GM18507 (cell line): Measurements from ENCODE around the gene RABGAP1L.
A peak's percentile ranks its signal among the peaks of the same experiment; 100 is the strongest.
"Not testable (repeated sequence)": the region's sequence is repeated elsewhere in the genome, so short reads cannot be mapped to it uniquely, and the experiment has no call there.

ENCODE experiments used
- DNase-seq: peaks from one replicate; pipeline ENCODE4 v3.0.0; 2011; ENCODE audit warnings: low read depth; ENCODE audit not compliant: insufficient read length; ENCODE audit errors: extremely low spot score
- FAIRE-seq: peaks from 2 replicates; lab custom pipeline; 2011; peaks lifted over from hg19 to GRCh38; lab: Jason Lieb, UNC

Gene RABGAP1L

DNA sequence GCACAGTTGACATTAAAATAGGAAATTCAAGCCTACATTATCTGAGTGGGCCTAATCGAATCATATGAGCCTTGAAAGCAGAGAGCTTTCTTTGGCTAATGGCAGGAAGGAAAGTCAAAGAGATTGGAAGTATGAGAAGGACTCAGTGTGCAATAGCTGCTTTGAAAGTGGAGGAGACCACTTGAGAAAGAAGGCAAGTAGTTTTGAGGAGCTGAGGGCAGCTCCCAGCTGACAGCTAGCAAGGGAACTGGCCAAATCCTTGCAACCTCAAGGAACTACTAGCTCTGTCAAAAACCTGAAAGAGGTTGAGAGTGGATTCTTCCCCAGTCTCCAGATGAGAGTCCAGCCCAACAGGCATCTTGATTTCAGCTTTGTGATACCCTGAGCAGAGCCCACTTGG lies 691.4 kb downstream of the RABGAP1L start:
- FAIRE-seq (no peak), DNase-seq (no peak)

GRCh38 chr1:174858301-174858700 lies 699.0 kb downstream of the RABGAP1L start:
- DNase-seq (no peak), FAIRE-seq (no peak)

DNA sequence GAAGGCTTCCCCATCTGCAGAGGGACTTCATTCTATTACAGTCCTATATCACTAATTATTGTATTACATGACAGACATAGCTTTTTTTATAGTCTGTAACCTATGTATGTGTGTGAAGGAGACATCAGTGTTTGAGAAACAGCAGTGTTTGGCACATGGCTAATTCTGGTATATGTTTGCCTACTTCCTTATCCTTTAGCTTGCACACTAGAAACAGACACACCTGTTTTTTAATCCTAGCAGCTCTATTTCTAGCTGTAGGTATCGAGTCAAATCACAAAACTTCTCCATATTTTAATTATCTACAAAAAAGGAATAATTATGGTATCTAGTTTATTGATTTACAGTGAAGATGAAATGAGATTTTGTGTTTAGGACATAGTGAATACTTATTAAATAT lies 711.0 kb downstream of the RABGAP1L start:
- DNase-seq (no peak), FAIRE-seq (no peak)

- DNase-seq: no peak
- no peak for FAIRE-seq
Observed at GRCh38 chr1:174871886-174872285, 712.6 kb downstream of the RABGAP1L start.

- FAIRE-seq (no peak), DNase-seq (no peak)
Observed at GRCh38 chr1:174872615-174873058, 713.3 kb downstream of the RABGAP1L start.

GRCh38 chr1:174874331-174875053 lies 715.2 kb downstream of the RABGAP1L start:
- peak; percentile 25 for DNase-seq
- peak; percentile 67 for FAIRE-seq

DNA sequence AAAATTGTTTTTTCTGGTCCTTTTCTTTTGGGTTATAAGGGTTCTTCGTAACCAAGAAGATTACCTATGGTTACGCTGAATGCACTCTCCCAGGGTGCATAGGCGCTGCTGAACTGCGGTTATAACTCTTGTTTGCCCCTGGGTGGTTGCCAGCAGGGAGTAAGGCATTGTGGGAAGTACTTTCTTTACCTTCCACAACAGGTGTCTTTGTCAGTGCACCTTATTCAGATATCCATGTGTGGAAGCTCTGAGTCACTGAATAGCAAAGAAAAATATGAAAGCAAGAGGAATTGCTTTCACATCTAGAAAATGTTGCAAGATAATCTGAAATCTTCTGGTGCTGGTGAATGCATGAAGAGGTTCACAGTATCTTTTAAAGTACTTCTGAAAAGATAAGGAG lies 716.0 kb downstream of the RABGAP1L start:
- no peak for FAIRE-seq
- no peak for DNase-seq

DNA sequence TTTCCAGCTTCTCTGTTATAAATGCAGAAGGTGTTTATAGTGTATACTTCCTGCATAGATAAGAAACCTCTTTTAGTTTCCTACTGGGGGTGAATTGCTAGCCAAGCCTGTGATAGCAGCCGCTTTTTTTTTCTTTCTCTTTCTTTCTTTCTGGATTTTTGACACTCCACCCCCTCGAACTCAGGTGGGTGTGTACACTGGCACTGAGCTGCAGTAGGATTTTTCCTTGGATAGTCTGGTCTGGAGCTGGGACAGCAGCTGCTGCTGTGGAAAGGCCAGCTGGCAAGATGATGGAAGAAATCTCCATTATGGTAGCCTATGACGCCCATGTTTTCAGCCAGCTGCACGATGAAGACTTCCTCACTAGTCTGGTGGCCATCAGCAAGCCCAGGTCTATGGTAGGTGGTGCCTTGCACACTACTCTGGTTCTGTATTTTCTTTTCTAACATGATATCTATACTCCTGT lies 717.9 kb downstream of the RABGAP1L start:
- FAIRE-seq (no peak), DNase-seq (no peak)

GRCh38 chr1:174880171-174880570 lies 720.9 kb downstream of the RABGAP1L start:
- no peak for DNase-seq
- no peak for FAIRE-seq

- DNase-seq (no peak), FAIRE-seq (no peak)
Observed at GRCh38 chr1:174883409-174883808, 724.1 kb downstream of the RABGAP1L start.

- DNase-seq (no peak), FAIRE-seq (no peak)
Observed at GRCh38 chr1:174884038-174884437, 724.7 kb downstream of the RABGAP1L start.

DNA sequence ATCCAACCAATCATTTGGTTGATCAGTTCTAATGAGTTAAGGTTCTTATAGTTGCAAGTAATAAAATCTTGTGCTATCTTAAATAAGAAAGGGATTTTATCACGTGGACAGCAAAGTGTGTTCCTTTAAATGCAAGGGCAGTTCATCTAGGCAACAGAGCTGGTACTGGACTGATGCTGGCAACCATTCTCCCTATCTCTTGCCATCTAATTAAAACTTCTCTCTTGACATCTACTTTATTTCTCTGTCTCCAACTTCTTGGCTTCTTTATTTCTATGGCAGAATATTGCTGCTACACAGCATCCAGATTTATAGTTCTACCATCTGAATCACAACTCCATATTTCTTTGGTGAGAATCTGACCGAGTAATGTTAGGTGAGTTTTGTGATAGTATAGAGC lies 725.2 kb downstream of the RABGAP1L start:
- DNase-seq: no peak
- no peak for FAIRE-seq

DNA sequence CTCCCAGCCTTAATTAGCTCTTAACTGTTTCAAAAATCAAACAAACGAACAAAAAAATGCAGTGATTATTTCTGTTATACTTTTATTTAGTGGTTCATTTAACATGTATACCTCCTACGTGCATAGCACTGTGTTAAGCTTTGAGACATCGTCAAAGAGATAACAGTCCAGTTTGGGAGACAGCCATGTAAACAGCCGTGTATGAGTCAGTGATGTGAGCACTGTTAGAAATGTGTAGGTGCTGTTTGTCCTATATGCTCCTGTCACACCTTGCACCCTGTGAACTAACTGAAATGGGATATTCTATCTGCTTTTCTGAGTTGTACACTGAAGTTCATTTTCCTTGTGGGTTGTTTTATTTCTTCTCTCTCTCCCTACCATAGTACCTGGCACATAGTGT lies 730.7 kb downstream of the RABGAP1L start:
- no peak for FAIRE-seq
- DNase-seq: no peak

DNA sequence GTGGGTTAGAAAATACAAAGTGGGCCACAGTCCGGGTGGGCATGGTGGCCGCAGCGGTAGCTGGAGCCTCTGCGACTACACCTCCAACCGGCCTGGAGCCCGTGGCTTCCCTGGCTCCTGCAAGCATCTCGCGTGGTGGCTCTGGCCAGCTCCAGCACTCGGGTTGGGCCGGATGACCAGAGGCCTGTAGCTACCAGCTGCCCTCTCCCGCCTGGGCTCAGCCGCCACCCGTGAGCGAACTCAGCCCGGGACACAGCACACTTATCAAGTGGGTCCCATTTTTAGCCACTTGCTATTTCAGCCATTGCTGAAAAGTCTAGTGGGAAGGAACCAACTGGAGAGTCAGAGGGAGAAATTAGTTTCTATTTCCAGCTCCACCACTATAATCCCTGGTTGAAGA lies 732.7 kb downstream of the RABGAP1L start:
- FAIRE-seq: no peak
- no peak for DNase-seq

DNA sequence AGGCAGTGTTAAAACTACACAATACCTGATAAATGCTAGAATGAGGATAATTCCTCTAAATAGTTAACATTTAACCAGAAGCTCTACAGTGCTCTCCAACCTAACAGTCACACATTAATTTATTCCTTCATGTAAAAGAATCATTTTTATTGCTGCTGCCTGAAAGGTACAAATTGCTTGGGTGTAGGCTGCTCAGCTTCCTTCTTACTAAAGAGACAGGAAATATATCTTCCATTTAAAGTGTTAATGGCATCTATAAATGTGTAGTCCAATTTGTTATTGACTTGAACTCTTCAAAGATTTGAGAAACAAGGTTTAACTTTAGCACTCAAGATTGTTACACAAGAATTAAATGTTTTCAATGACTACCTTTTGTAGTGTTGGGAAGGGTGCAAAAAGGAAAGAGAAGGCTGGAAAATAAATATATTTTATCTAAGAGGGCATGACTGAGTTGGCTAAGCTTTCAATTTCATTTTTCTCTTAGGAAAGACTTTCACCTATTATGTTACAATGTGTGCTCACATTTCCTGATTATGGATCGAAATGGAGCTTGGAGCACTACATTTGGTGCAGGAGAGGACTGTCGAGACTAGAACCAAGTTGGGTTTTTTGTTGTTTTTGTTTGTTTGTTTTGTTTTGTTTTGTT lies 734.9 kb downstream of the RABGAP1L start:
- FAIRE-seq: no peak

DNA sequence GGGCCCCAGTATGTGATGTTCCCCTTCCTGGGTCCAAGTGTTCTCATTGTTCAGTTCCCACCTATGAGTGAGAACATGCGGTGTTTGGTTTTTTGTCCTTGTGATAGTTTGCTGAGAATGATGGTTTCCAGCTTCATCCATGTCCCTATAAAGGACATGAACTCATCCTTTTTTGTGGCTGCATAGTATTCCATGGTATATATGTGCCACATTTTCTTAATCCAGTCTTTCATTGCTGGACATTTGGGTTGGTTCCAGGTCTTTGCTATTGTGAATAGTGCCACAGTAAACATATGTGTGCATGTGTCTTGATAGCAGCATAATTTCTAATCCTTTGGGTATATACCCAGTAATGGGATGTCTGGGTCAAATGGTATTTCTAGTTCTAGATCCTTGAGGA lies 736.3 kb downstream of the RABGAP1L start:
- not testable (repeated sequence) for DNase-seq, FAIRE-seq

More for the DNA sequence above, 734.9 kb downstream of the RABGAP1L start:
- DNase-seq: no peak

DNA sequence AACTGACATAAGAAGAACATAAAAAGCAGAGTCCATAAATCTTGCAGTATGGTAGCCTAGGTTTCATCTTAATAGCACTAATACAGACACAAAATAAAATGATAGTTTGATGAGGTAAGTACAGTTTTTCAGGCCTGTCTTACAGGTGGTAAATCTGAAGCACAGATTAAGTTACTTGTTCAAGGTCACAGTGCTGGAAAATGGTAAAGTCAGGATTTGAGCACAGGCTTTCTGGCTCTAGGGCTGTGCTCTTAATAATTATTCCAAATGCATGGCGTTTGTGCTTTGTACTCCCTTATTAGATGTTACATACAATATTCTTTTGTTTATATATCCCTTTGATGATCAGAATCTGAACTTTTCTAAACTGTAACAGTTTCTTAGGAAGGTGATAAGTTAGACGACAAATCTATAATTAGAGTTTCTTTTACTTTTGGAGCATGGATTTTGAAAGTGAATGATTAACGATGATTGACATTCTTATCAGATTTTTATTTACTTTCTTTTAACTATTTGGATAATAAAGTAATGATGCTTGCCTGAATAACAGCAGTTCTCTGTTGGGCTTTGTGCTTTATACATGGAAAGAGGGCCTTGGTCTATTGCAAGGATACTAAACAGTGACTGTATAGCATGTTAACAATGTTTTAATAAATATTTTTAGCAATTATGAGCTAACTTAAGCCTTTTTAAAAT lies 738.9 kb downstream of the RABGAP1L start:
- no peak for FAIRE-seq

GRCh38 chr1:174900317-174900716 lies 741.0 kb downstream of the RABGAP1L start:
- DNase-seq (no peak), FAIRE-seq (no peak)

More for the DNA sequence above, 738.9 kb downstream of the RABGAP1L start:
- no peak for DNase-seq

- DNase-seq: no peak
- no peak for FAIRE-seq
Observed at GRCh38 chr1:174902531-174903099, 743.3 kb downstream of the RABGAP1L start.

DNA sequence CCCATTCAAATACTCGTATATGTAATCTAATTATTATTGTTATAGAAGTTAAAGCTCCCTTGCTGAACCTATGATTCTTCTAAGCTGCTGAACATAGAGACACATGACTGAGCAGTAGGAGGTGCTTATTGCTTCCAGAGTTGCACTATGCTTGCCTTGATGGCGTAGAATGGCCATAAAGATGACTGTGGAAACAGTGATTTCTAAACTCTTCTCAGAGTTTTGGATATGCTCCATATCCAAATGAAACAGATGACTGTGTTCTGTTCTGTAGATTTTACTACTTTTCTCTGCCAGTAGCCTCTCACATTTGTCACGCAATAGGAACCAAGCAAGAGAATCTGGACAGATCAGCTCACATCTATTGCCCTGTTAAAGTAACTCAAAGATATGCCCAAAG lies 752.3 kb downstream of the RABGAP1L start:
- no peak for DNase-seq

More for the DNA sequence above, 752.3 kb downstream of the RABGAP1L start:
- FAIRE-seq: no peak
